ENCODE results near the gene ZDHHC19. TPM values are rescaled to one million over a fixed set of nuclear protein-coding genes. Genes with fewer than 3 reads are reported as not detected.

Gene ZDHHC19
- total and polyA plus RNA-seq, 2 experiments from 2014 or later, result not detected

DNA sequence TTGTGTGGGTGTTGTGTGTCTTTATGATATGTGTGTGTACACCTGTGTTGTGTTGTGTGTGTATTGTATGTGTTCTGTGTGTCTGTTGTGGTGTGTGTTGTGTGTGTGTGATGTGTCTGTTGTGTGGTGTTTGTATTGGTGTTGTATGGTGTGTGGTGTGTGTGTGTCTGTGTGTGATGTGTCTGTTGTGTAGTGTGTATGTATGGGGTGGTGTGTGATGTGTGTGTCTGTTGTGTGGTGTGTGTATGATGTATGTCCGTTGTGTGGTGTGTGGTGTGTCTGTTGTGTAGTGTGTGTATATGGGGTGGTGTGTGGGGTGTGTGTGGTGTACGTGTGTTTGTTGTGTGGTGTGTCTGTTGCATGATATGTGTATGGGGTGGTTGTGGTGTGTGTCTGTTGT lies 46.6 kb downstream of the ZDHHC19 start:
- Histone ChIP-seq H3K9me2 (ENCODE audit: insufficient read depth) (no peaks in the 10 kb centered on the region), H3K27ac (no peak overlapping the region), H2AFZ (no peak overlapping the region), H3K4me3 (no peak overlapping the region), H3K9me3 (ENCODE audit: low read depth) (no peaks in the 10 kb centered on the region), H3K79me2 (ENCODE audit: insufficient read depth) (no peaks in the 10 kb centered on the region), H3K9ac (no peak overlapping the region), H3K4me2 (ENCODE audit: unreplicated experiment) (no peak overlapping the region), H3K4me1 (ENCODE audit: insufficient read depth) (peaks cover 6% of the 10 kb centered on the region; the same call in 1 of the 2 replicates), H4K20me1 (ENCODE audit: insufficient read depth) (no peaks in the 10 kb centered on the region), H3K27me3 (replicated peaks; ENCODE audit: insufficient read depth) (no peaks in the 10 kb centered on the region), H3F3A (ENCODE audit: insufficient read depth) (no peaks in the 10 kb centered on the region), H3K36me3 (ENCODE audit: low read depth) (no peaks in the 10 kb centered on the region)
- 48 to 50% methylated on average over 2 of the region's 2 CpGs for WGBS, 2 experiments (ENCODE audit: low coverage in 1 of 2, low lambda C conversion rate in 2 of 2, missing lambda C conversion rate in 2 of 2)
- TF ChIP-seq EZH2 (IDR thresholded peaks at IDR 0.05; ENCODE audit: insufficient read depth, poor library complexity, severe bottlenecking) (no peak), EZH2phosphoT487 (IDR thresholded peaks at IDR 0.05; ENCODE audit: insufficient read depth, low read depth) (no peak)
- DNase-seq, result no peak
- in situ Hi-C loops (cut with MboI), result no loop called here

DNA sequence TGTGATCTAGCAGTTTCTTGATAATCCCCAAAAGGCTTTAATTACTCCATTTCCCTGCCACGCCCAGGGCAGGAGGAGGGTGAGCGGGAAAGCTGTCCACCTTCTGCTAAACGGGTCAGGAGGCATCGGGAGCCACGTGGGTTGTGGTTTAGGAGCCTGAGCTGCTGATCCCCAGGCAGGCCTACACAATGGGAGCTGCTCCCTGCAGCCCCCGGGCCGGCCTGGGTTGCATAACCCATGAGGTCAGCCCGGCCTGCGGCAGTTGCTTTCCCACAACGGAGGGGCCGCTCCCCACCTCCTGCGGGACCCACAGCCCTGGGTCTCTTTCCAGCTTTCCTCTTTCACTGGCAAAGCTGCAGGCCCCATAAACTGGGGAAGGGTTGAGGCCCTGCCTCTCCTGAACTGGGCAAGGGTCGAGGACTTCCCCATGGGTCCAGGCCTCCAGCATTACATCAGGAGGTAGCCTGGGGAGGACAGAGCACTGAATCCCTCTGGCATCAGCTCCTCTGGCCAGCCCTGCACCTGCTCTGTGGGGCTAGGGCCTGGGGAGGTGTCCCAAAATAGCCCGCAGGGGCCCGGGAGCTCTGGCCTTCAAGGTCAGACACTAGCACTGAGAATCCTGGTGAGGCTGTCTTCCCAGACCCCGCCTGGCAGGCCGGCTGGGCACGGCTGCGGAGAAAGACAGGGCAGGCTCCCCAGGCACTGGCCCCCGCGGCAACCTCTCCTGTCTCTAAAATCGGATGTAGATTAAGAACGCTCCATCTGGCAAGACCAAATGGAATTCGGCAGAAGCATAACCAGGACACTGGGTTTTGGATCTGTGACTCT lies 47.3 kb downstream of the ZDHHC19 start:
- Histone ChIP-seq H3F3A (ENCODE audit: insufficient read depth) (no peaks in the 10 kb centered on the region), H3K9me2 (ENCODE audit: insufficient read depth) (no peaks in the 10 kb centered on the region), H3K4me3 (no peak overlapping the region), H2AFZ (no peak overlapping the region), H4K20me1 (ENCODE audit: insufficient read depth) (no peaks in the 10 kb centered on the region), H3K4me2 (ENCODE audit: unreplicated experiment) (no peak overlapping the region), H3K9me3 (ENCODE audit: low read depth) (no peaks in the 10 kb centered on the region), H3K27ac (no peak overlapping the region), H3K4me1 (ENCODE audit: insufficient read depth) (peaks cover 6% of the 10 kb centered on the region; the same call in 1 of the 2 replicates), H3K9ac (no peak overlapping the region), H3K36me3 (ENCODE audit: low read depth) (no peaks in the 10 kb centered on the region), H3K79me2 (ENCODE audit: insufficient read depth) (no peaks in the 10 kb centered on the region), H3K27me3 (replicated peaks; ENCODE audit: insufficient read depth) (no peaks in the 10 kb centered on the region)
- in situ Hi-C loops (cut with MboI), result no loop called here
- WGBS, 2 experiments (ENCODE audit: low coverage in 1 of 2, low lambda C conversion rate in 2 of 2, missing lambda C conversion rate in 2 of 2), result 57 to 60% methylated on average over 24 of the region's 24 CpGs
- no peak for DNase-seq
- no peak for TF ChIP-seq EZH2 (IDR thresholded peaks at IDR 0.05; ENCODE audit: insufficient read depth, poor library complexity, severe bottlenecking)
- no peak for TF ChIP-seq EZH2phosphoT487 (IDR thresholded peaks at IDR 0.05; ENCODE audit: insufficient read depth, low read depth)

DNA sequence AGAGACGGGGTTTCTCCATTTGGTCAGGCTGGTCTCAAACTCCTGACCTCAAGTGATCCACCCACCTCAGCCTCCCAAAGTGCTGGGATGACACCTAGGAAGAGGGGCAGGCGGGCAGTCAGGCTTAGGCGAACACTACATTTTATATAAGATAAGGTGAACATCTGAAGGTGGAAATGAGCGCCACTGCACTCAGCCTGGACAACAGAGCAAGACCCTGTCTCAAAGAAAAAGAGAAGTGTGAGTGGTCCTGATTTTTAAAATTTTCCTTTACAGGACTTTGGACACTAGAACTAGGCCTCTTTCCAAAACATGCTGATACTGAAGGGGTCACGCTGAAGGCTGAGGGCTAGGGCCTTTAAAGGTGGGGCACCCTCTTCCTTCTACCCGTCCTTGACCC lies 48.0 kb downstream of the ZDHHC19 start:
- H3K4me2 ChIP-seq (ENCODE audit: unreplicated experiment), result no peak overlapping the region
- H2AFZ ChIP-seq, result no peak overlapping the region
- H4K20me1 ChIP-seq (ENCODE audit: insufficient read depth), result no peaks in the 10 kb centered on the region
- no peaks in the 10 kb centered on the region for H3K9me3 ChIP-seq (ENCODE audit: low read depth)
- no peaks in the 10 kb centered on the region for H3K27me3 ChIP-seq (replicated peaks; ENCODE audit: insufficient read depth)
- H3K9me2 ChIP-seq (ENCODE audit: insufficient read depth), result no peaks in the 10 kb centered on the region
- no peak overlapping the region for H3K9ac ChIP-seq
- H3F3A ChIP-seq (ENCODE audit: insufficient read depth), result no peaks in the 10 kb centered on the region
- WGBS, 2 experiments (ENCODE audit: low coverage in 1 of 2, low lambda C conversion rate in 2 of 2, missing lambda C conversion rate in 2 of 2), result 84 to 85% methylated on average over 6 of the region's 6 CpGs
- no peak overlapping the region for H3K27ac ChIP-seq
- in situ Hi-C loops (cut with MboI), result no loop called here
- H3K4me1 ChIP-seq (ENCODE audit: insufficient read depth), result peaks cover 6% of the 10 kb centered on the region; the same call in 1 of the 2 replicates
- no peak for TF ChIP-seq EZH2phosphoT487 (IDR thresholded peaks at IDR 0.05; ENCODE audit: insufficient read depth, low read depth)
- no peak for TF ChIP-seq EZH2 (IDR thresholded peaks at IDR 0.05; ENCODE audit: insufficient read depth, poor library complexity, severe bottlenecking)
- no peaks in the 10 kb centered on the region for H3K36me3 ChIP-seq (ENCODE audit: low read depth)
- H3K4me3 ChIP-seq, result no peak overlapping the region
- no peaks in the 10 kb centered on the region for H3K79me2 ChIP-seq (ENCODE audit: insufficient read depth)
- DNase-seq, result no peak

DNA sequence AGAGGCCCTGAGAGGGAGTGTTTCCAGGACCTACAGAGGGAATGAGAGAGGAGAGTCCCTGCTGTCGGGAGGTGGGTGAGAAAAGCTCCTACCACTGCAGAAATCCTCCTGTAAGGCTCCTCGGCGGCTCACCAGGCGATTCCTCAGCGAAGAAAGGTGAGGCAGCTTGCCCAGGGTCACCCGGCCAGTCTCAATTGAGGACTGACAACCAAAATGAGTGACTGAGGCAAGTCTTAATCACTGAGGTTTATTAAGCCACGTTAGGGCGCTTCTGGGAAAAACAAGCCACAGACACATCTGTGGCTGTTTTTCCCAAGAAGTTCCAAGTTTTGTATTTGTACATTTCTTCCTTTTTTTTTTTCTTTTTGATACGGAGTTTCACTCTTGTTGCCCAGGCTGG lies 48.5 kb downstream of the ZDHHC19 start:
- Histone ChIP-seq H2AFZ (no peak overlapping the region), H3K36me3 (ENCODE audit: low read depth) (no peaks in the 10 kb centered on the region), H3K79me2 (ENCODE audit: insufficient read depth) (no peaks in the 10 kb centered on the region), H3K27me3 (replicated peaks; ENCODE audit: insufficient read depth) (no peaks in the 10 kb centered on the region), H3K9me2 (ENCODE audit: insufficient read depth) (no peaks in the 10 kb centered on the region), H4K20me1 (ENCODE audit: insufficient read depth) (no peaks in the 10 kb centered on the region), H3K4me3 (no peak overlapping the region), H3K9me3 (ENCODE audit: low read depth) (no peaks in the 10 kb centered on the region), H3K27ac (no peak overlapping the region), H3K9ac (no peak overlapping the region), H3K4me2 (ENCODE audit: unreplicated experiment) (no peak overlapping the region), H3K4me1 (ENCODE audit: insufficient read depth) (peaks cover 6% of the 10 kb centered on the region; the same call in 1 of the 2 replicates), H3F3A (ENCODE audit: insufficient read depth) (no peaks in the 10 kb centered on the region)
- WGBS, 2 experiments (ENCODE audit: low coverage in 1 of 2, low lambda C conversion rate in 2 of 2, missing lambda C conversion rate in 2 of 2), result 65 to 73% methylated on average over 8 to 9 of the region's 9 CpGs
- DNase-seq, result no peak
- in situ Hi-C loops (cut with MboI), result no loop called here
- TF ChIP-seq EZH2 (IDR thresholded peaks at IDR 0.05; ENCODE audit: insufficient read depth, poor library complexity, severe bottlenecking) (no peak), EZH2phosphoT487 (IDR thresholded peaks at IDR 0.05; ENCODE audit: insufficient read depth, low read depth) (no peak)

All from GM23248 (cell line).